Eye (tissue), 1 donor: ENCODE data around the gene ATG101.

Experiments
- DNase-seq: peaks from one replicate; pipeline ENCODE4 v3.0.0-alpha.2; 2015

ATG101 gene, protein sequence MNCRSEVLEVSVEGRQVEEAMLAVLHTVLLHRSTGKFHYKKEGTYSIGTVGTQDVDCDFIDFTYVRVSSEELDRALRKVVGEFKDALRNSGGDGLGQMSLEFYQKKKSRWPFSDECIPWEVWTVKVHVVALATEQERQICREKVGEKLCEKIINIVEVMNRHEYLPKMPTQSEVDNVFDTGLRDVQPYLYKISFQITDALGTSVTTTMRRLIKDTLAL

DNA sequence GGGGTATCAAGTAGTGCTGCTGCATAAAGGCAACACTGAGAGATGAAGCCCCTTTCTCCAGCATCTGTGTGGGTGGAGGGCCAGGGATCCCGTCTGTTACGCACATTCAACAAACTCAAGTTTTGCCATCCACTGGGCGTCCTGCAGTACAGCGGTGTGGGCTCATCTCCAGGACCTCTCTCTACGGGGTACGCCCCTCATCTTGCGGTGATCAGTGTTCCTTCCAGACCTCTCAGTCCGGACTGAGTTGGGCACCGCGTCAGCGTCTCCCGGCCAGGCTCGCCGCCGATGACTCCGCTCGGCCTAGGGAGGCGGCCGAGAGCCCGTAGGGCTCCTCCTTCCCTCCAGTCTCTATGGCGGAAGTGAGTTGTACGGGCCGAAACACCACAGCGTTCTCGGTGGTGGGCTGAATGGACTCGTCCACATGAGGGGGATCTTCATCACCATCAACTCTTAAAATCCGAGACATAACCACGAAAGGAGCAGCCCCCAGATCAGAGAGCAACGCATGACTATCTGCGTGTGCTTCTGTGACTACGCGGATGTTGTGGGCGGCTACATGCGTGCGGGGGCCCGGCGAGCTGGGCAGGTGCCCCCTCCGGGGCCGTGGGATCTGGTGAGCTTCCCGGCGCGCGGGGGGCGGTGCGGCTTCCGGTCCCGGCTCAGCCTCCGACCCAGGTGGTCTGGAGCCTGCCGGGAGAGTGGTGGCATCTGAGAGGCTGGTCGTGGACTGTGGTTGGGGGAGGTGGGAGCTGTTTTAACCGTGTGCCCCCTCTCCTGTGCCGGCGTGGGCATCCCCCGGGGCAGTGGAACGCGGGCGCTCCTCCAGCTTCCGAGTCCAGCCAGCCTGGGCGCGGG lies at the start of gene ATG101:
ATG101 (plus strand) TSS at position 652 of the 858 bp plus-strand sequence. CDS start 3,673 bp downstream, outside the sequence.
- peak; percentile 98 for DNase-seq

DNA sequence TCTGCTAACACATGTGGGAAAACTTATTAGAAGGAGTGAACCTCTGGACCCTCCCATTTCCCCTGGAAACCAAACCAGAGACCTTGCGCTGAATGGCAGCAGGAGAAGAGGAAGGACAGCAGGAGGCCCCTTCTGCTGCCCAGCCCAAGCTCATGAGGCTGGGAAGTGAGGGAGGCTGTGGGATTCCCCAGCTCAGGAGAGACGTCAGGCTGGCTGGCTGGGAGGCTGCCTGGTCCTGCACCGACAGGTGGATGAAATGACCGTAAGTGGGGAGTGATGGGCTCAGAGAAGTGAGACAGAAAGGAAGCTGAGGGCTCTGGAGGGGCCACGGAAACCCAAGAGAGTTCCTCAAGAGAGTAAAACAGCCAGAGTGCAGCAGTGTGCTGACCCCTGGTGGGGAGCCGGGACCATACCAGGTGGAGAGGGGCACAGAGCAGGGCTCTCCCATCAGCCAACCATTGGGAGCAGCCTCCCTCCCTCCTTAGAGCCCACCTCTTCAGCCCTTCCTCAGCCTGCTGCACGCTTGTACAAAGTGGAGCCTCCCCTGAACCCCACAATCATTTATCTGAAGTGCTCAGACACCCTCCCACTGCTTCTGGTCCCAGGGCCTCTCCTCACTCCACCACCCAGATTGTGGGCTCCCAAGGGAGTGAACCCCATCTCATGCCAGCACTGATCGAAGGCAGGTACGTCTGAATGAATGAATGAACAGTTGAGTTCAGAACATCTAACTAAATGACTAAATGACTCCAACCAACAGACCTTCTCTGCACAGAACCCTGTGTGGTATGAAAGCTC lies 49.0 kb upstream of the ATG101 start:
- DNase-seq, result peak; percentile 84

DNA sequence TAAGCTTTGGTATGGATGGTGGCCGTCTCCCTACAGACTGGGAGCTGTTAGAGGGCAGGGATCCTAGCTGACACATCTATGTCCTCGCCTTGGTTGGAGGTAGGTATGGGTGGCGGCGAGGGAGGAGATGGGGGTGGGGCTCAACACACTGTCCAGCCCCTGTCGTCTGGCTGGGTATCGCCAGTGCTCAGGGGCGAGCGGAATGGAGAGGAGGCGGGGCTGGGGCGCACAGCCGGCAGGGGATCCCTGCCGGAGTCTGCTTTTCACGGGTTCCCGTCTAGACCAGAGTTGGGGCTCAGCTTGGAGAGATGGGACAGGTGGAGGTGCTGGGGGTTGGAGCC lies 47.0 kb upstream of the ATG101 start:
- no peak for DNase-seq

DNA sequence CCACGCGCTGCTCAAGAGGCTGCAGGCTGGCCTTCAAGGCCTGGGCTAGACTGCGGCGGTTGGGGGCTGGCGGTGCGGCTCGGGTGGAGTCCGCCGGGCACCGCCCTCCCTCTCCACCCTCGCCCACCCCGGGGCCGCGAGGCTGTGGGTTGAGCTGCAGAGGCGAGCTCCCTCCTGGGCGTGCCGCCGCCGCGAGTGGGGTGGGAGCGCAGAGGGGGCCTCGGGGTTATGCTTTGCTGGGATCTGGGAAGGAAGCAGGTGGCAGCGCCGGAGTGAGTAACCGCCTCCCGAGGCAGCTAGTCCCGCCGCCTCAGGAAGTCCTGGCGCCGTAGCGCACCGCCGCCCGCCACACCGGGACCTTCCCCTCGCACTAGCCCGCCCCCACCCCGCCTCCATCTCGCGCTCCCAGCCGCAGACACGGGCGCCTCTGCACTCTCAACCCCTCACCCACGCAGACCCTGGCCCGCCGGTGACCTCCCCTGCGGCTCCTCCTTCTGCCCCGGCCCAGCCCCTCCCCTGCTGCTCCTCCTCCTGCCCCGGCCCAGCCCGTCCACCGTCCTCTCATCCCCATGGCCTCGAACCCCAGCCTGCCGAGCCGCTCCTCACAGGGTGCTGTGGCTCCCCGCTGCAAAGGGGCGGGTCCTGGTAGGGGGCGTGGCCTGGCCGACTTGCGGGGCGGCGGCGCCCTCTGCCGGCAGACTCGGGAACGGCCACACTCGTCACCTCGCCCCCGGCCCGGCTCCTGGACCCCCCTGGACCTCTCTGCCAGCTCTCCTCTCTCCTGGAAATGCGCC lies 46.4 kb upstream of the ATG101 start:
- DNase-seq, result peak; percentile 92

DNA sequence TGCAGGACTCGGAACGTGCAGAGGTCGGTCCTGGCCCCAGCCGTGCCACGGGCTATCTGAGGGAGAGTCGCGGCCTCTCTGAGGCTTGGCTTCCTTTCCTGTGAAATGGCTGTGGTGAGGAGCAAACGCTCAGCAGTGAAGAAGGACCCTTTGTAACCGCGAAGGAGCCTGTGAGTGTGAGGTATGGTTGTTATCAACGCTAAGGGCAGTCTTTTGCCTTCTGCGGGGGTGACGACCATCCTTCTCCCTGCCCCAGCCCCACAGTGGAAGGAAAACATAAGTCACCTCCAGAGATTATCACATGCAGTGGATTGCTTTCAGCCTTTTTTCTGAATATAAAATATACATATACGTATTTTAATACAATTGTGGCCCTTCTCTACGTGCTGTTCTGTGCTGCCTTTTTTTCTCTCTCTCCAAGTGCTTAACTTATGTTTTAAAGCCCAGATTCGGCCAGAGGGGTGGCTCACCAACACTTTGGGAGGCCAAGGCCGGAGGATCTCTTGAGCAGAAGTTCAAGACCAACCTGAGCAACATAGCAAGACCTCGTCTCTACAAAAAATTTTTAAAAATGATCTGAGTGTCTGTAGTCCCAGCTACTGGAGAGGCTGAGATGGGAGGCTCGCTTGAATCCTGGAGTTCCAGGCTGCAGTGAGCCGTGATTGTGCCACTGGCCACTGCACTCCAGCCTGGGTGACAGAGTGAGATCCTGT lies 45.6 kb upstream of the ATG101 start:
- DNase-seq, result no peak

DNA sequence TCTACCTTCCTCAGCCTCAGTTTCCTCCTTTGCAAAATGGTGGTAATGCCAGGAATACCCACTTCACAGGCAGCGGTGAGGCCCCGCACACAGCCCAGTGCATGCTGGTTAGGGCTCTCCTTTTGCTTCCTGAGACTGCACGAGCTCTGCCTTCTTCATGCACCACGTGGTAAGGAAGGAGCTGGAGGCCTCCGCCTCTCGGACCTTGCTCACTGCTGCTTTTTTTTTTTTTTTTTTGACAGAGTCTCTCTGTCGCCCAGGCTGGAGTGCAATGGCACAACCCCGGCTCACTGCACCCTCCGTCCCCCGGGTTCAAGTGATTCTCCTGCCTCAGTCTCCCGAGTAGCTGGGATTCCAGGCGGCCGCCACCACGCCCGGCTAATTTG lies 44.9 kb upstream of the ATG101 start:
- DNase-seq, result no peak

DNA sequence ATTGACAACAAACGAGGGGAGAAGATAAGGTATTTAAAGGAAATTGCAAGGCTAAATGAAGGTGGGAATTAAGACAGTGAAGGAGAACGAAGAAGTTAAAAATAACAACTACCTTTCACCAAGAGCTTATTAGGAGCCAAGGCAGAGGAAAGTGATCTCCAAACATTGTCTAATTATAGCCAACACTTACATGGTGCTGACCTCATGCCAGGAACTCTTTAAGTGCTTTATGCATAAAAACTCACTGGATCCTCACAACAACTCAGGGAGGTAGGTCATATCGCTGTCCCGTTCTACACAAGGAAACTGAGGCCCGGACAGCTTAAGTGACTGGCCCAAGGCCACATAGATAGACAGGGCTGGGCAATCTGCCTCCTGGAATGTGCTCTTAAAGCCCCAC lies 43.5 kb upstream of the ATG101 start:
- DNase-seq, result no peak

DNA sequence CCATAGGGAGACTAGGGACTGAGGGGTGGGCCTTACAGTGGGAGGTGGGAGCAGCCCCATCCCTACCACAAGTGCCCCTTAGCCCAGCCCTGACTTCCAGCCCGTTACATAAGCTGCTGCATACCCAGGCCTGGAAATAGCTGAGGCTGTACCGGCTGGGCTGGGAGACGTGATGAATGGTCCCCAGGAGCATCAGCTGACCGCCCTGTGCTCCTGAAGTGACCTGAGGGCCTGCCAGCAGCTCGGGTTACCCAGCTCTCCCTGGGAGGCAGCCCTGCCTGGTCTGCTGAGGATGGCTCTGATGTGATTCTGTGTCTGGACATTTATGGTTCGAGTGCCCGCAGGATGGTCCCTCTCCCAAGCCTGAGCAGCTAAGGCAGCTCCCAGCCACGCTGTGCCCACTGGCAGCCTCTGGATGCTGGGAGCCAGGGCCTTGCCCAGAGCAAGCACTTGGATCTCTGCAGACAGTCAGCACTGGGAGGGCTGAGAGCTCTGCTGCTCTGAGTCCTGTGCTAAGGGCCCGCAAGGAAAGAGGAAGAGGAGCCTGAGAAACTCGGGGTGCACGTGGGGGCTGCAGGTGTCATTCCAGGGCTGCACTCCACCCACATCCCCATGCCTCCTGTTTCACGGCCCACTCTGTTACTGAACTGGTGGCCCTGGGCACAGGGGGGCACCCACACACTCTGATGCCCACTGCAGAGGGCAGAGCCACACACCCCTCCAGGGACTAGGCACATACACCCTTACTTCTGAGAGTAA lies 42.5 kb upstream of the ATG101 start:
- no peak for DNase-seq

DNA sequence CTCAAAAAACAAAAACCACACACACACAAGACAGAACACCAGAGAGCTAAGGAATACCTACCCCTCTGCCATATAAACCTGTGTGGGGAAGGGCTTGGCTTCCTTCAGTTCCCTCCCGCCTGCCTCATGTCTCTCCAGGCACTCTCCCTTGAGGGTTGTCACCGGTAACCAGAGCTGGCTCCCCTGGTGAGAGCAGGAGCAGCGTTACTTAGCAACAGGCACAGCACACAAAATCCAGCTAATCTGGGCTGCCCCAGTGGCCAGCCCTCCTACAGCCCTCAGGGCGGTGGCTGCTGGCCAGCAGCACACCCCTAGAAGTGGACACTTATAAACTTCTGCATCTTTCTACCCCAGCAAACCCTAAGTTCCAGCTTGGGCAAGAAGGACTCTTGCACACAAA lies 40.1 kb upstream of the ATG101 start:
- DNase-seq, result peak; percentile 87

DNA sequence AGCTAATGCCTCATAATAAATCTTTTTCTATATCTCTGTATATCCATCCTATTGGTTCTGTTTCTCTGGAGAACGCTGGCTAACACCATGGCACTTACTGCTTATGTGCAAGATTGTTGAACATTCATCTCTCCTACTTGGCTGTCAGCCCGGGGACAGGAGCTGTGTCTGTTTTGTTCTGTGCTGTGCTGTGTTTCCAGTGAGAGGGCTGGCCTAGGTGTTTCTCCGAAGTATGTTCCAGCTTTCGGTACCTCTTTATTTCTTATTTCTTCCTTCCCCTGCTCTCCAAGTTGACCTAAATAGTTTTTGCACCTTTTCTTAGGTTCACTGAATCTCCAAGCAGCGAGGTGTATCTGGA lies 37.4 kb upstream of the ATG101 start:
- peak; percentile 85 for DNase-seq

DNA sequence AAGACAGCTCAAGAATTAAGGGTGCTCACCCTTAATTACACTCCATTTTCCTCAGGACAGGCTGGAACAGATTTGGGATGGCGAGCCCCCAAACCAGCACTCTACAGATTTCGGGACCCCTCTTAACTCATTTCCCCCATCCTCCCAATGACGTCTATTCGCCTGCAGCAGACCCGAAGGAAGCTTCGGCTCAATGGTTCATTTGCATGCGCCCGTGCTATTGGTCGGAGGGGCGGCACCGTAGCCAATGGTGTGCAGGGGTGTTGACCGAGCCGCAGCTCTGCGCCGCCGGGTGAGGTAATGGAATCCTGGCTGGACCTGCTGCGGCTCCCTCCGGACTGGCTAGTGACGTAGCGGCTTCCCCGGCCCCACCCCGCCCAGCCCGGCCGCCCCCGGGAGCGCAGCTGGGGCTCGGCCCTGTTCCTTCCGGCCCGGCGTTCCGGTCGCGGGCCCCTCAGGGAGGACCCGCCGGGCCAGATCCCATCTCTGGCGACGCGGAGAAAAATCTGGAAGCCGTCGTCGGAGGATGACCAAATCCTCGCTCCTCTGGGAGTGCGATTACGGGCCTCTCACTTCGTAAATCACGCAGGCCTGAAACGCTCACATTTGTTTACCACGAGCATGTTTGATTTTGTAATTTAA lies 36.9 kb upstream of the ATG101 start:
- peak; percentile 98 for DNase-seq

DNA sequence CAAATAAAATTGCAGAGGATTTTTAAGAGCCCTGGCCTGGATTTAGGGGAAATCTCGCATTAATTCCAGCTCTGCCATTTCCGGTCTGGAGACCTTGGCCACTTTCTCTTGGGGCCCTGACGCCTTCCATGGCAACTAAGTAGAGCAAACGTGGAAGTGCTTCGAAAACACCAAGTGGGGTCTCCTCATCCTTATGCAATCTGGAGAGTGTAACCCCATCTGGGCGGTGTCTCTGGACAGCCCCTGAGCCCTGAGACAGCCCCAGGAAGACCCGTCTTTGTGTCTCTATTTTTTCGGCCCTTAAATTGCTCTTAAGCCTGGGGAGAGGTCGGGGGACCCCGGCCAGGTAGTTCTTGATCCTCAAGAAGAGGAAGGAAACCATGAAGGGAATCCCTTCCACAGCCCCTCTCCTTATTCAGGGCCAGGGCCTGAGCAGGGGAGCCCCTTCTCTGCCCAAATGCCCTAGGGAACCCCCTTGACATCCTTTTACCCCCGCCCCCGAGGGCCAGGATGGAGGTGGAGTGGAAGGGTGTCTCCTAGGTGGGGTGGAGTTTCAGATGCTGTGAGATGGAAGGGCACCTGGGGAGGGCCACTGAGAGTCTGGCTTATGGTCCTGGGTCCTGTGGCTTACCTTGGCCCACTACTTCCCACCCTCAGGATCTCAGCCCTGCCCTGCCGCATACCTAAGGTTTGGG lies 36.2 kb upstream of the ATG101 start:
- no peak for DNase-seq

DNA sequence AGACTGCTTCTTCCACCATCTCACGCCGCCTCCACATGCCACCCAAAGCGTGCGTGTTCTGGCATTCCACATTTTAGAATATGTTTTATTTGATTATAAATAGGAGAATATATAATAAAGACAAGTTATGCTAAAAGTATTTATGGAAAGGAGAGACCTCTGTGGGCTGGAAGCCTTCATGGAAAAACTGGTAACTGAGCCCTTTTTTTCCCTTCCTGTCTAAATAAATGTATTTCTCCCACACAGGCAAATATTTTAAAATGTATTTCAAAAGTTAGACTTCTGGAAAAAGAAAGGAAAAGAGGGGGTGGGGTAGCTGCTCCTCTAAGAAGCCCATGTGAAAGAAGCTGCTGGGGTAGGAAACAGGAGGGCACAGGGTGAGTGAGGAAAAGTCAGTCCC lies 34.6 kb upstream of the ATG101 start:
- DNase-seq, result peak; percentile 40

DNA sequence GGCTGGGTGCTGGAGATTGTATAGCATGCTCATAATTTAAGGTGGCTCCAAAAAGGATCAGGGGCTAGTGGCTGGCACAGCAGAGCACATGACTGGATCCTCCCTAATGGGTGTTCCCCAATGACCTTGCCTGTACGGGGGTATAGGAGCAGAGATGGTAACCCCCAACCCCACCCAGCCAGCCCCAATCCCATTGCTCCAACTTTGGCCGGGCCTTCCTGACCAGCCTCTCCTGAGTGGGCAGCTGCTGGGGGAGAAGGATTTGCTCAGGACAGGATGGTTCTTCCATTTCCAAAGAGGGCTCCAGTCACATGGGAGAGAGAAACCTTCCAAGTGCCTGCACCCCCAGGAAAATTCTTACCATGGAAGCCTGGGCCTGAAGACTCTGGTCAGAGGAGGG lies 33.9 kb upstream of the ATG101 start:
- no peak for DNase-seq

DNA sequence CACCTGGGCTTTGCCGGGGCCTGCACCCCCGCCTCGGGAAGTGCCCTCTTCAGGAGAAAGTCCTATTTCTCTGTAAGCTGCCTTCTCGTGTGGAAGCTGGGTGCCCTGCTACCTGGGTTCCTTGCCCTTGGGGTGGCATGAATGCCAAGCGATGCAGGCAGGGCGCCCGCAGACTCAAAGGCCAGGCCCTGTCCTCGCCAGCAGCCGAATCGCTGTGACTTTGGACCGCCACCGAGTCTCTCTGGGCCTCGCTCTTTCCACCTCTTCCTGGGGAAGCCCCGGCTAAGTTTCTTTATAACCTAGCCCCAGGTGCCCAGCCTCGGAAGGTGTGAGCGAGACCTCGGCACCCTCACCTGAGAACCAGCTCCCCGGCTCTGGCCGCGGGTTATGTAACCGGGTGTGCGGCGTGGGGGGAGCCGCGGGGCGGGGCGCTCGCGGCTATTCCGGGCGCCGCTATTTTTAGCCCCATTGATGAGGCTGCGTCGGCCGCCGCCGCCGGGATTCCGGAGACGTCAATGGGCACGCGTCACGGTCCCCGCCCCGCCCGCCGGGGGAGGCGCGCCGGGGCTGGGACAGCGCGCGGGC lies 33.1 kb upstream of the ATG101 start:
- peak; percentile 88 for DNase-seq

DNA sequence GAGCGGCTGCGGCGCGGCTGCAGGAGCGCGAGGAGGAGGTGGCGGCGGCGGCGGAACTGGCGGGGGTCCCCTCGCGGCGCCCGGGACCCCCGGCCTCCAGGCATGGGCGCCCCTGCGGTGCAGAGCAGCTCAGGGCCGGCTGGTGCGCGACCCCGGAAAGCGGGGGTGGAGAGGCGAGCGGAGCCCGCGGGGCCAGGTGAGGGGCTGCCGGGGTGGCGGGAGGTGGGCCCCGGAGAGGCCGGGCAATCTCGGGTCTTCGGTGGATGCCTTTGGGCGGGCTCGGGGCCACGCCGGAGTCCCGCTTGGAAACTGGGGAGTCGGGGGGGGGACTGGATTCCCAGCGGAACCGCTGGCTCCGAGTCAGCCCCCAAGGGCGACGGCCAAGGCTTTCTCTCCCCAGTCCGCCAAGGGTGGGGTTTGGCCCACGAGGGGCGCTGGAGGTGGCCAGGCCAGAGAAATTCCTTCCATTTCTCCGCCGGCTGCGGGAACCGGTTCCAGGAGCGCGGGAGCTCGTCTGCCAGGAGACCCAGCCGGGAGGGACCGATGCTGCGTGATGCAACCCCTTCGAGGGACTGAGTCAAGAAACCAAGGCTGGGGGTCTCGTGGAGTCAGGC lies 32.4 kb upstream of the ATG101 start:
- peak; percentile 86 for DNase-seq

DNA sequence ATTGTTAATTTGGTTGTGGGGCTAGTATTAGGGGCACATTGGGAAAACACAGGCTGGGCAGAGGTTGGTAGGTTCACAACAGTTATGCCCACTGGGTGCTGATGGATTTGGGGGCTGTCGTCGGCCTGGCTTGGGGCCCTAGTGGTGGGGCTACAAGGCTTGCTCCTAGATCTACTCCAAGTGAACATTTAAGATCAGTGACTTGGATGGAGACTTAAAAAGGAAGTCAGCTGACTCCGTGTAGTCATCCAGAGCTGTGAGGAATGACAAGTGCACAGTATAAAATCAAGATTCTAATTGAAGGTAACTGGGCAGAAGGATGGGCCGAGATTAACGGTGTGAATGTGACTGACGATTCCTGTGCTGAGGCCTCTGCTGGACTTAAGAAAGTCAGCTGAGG lies 31.3 kb upstream of the ATG101 start:
- DNase-seq, result no peak

DNA sequence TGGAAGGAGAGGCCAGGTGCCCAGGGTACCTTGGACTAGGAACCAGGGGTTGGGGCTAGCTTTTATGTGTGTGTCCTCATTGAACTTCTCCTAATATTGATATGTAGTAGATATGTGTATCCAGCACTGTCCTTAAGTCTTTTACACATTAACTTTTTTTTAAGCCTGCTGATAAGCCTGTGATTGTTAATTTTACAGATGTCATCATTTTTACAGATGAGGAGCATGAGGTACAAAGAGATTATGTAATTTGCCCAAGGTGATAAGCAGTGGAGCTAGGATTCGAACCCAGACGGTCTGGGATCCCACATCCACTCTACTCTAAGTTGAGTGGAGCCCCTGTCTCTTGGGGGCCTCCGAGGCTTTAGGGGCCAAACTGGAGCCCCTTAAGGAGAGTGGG lies 28.7 kb upstream of the ATG101 start:
- DNase-seq, result no peak

DNA sequence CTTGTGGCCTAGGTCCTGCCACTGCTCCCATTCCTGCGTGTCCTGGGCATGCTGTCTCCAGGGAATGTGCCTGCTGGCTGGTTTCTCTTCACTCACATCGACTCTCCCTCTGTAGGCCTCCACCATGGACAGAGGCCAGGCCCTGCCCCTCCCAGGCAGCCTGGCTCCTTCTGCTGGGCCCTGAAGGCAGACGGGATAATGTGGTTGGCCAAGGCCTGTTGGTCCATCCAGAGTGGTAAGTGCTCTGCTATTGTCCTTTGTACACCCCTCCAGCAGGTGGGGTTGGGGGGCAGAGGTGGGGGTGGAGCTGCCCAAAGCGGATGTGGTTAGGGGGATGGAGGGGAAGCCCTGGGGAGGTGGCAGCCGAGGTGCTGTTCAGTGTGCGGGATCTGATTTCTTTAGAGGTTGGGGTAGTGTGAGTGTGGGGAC lies 28.1 kb upstream of the ATG101 start:
- no peak for DNase-seq
